IMR-90 (cell line): ENCODE data around the gene AUTS2. TPM values are rescaled to one million over a fixed set of nuclear protein-coding genes. Genes with fewer than 3 reads are reported as not detected.

Experiments
- ATAC-seq: fragments of 200-7000 bp; cut with Tn5 transposase; 2 replicates; pipeline ENCODE4 v1.9.1; 2020; ENCODE audit warnings: low read depth, mild to moderate bottlenecking, moderate library complexity
- BruUV-seq: library from RNA; stranded (reverse); fragments of 400-500 nt; replicated peaks from 2 replicates; lab custom pipeline; 2021; lab: Mats Ljungman, UMichigan
- CTCF ChIA-PET: fragments of 300-600 bp; formaldehyde crosslinking; extraction: SDS; loops from one replicate; lab custom pipeline; 2021; ENCODE audit warnings: antibody characterized with exemption; lab: Yijun Ruan, JAX
- POLR2A ChIA-PET: fragments of 300-600 bp; sonication (Branson Sonifier 250); formaldehyde crosslinking; loops from one replicate; lab custom pipeline; 2022; ENCODE audit warnings: antibody characterized with exemption; ENCODE audit not compliant: unreplicated experiment; lab: Charles Lee
- DNase-seq: peaks from one replicate; pipeline ENCODE4 v3.0.0; 2013
- H2AFZ ChIP-seq: replicated peaks from 2 replicates; pipeline ENCODE3; 2013; ENCODE audit warnings: low read length, mild to moderate bottlenecking; ENCODE audit not compliant: poor library complexity
- H2AK5ac ChIP-seq: 2 replicates; pipeline ENCODE4 v1.6.1; 2013; ENCODE audit warnings: low read depth, low read length, inconsistent platforms
- H2AK9ac ChIP-seq: replicated peaks from 2 replicates; pipeline ENCODE3; 2013; ENCODE audit warnings: mild to moderate bottlenecking, low read depth, low read length, moderate library complexity; ENCODE audit not compliant: poor library complexity
- H2BK120ac ChIP-seq: 2 replicates; pipeline ENCODE4 v1.6.1; 2013; ENCODE audit warnings: low read depth, low read length, inconsistent platforms
- H2BK15ac ChIP-seq: 3 replicates; pipeline ENCODE4 v1.6.1; 2013; ENCODE audit warnings: low read depth, low read length, inconsistent platforms
- H2BK20ac ChIP-seq: 2 replicates; pipeline ENCODE4 v1.6.1; 2013; ENCODE audit warnings: low read depth, mild to moderate bottlenecking, inconsistent platforms, low read length, moderate library complexity
- H2BK5ac ChIP-seq: 2 replicates; pipeline ENCODE4 v1.6.1; 2013; ENCODE audit warnings: mild to moderate bottlenecking, low read depth, low read length, inconsistent platforms; ENCODE audit not compliant: poor library complexity, severe bottlenecking
- H3K14ac ChIP-seq: replicated peaks from 2 replicates; pipeline ENCODE4 v1.6.1; 2013; ENCODE audit warnings: low read depth, low read length, inconsistent platforms
- H3K18ac ChIP-seq: 2 replicates; pipeline ENCODE4 v1.6.1; 2013; ENCODE audit warnings: low read depth, low read length, control low read depth
- H3K23ac ChIP-seq: 2 replicates; pipeline ENCODE4 v1.6.1; 2013; ENCODE audit warnings: low read depth, low read length, inconsistent platforms
- H3K27ac ChIP-seq: 2 replicates; pipeline ENCODE4 v1.5.1; 2013; ENCODE audit warnings: mild to moderate bottlenecking, control low read depth, low read length; ENCODE audit not compliant: insufficient read depth
- H3K27me3 ChIP-seq: 2 replicates; pipeline ENCODE4 v1.6.1; 2013; ENCODE audit warnings: low read length; ENCODE audit not compliant: control insufficient read depth, insufficient read depth
- H3K36me3 ChIP-seq: 2 replicates; pipeline ENCODE4 v1.6.1; 2013; ENCODE audit warnings: low read length, mixed read lengths; ENCODE audit not compliant: control insufficient read depth, insufficient read depth
- H3K4ac ChIP-seq: 2 replicates; pipeline ENCODE4 v1.6.1; 2013; ENCODE audit warnings: low read depth, low read length, inconsistent platforms
- H3K4me1 ChIP-seq: 2 replicates; pipeline ENCODE4 v1.6.1; 2013; ENCODE audit warnings: low read length, mixed read lengths; ENCODE audit not compliant: control insufficient read depth, insufficient read depth
- H3K4me2 ChIP-seq: 2 replicates; pipeline ENCODE4 v1.6.1; 2013; ENCODE audit warnings: low read depth, mild to moderate bottlenecking, control low read depth, low read length, moderate library complexity
- H3K4me3 ChIP-seq: 2 replicates; pipeline ENCODE4 v1.5.1; 2013; ENCODE audit warnings: low read depth, mild to moderate bottlenecking, control low read depth, low read length, moderate library complexity; ENCODE audit not compliant: insufficient read depth
- H3K56ac ChIP-seq: 2 replicates; pipeline ENCODE4 v1.6.1; 2013; ENCODE audit warnings: low read length, inconsistent platforms; ENCODE audit not compliant: insufficient read depth; ENCODE audit errors: extremely low read depth
- H3K79me1 ChIP-seq, 2 experiments: 2 replicates each; pipeline ENCODE4 v1.6.1; 2013; ENCODE audit warnings: low read length in 2 of 2, inconsistent platforms in 1 of 2, low read depth in 1 of 2
- H3K9ac ChIP-seq: 2 replicates; pipeline ENCODE4 v1.6.1; 2013; ENCODE audit warnings: low read depth, low read length, control low read depth
- H3K9me1 ChIP-seq: 2 replicates; pipeline ENCODE4 v1.6.1; 2013; ENCODE audit warnings: low read length, inconsistent platforms; ENCODE audit not compliant: insufficient read depth
- H3K9me3 ChIP-seq: 2 replicates; pipeline ENCODE4 v1.6.1; 2013; ENCODE audit warnings: low read length; ENCODE audit not compliant: control insufficient read depth, insufficient read depth
- H4K20me1 ChIP-seq: 2 replicates; pipeline ENCODE4 v1.6.1; 2013; ENCODE audit warnings: low read length, inconsistent platforms; ENCODE audit not compliant: insufficient read depth
- H4K5ac ChIP-seq: 2 replicates; pipeline ENCODE4 v1.6.1; 2013; ENCODE audit warnings: mild to moderate bottlenecking, low read depth, low read length, control low read depth
- H4K8ac ChIP-seq, 2 experiments: 2 replicates each; pipeline ENCODE4 v1.6.1; 2013; ENCODE audit warnings: low read depth in 2 of 2, low read length in 2 of 2, control low read depth in 1 of 2, inconsistent platforms in 1 of 2
- H4K91ac ChIP-seq: 2 replicates; pipeline ENCODE4 v1.6.1; 2013; ENCODE audit warnings: low read depth, low read length, inconsistent platforms; ENCODE audit not compliant: insufficient read depth
- BHLHE40 ChIP-seq: fragments of 150-350 bp; IDR thresholded peaks from 2 replicates; pipeline ENCODE4 v1.6.1; 2016; ENCODE audit warnings: mild to moderate bottlenecking, low read depth, low read length
- FOS ChIP-seq: fragments of 150-350 bp; IDR thresholded peaks from 2 replicates; pipeline ENCODE4 v1.6.1; 2016; ENCODE audit warnings: low read depth, low read length
- MAZ ChIP-seq: IDR thresholded peaks from 2 replicates; pipeline ENCODE4 v1.6.1; 2012; ENCODE audit warnings: low read depth, mild to moderate bottlenecking, low read length, improper control_type of control experiment, moderate library complexity, borderline replicate concordance
- NFE2L2 ChIP-seq: fragments of 150-350 bp; IDR thresholded peaks from 2 replicates; pipeline ENCODE4 v1.6.1; 2016; ENCODE audit warnings: low read depth, mild to moderate bottlenecking, low read length
- WGBS, 2 experiments: methylation state at CpG; one replicate each; pipeline versions ENCODE4 v1.1.5 to v1.1.7; 2013; ENCODE audit warnings: missing lambda C conversion rate in 2 of 2; ENCODE audit not compliant: insufficient read length in 1 of 2; ENCODE audit errors: extremely low coverage in 2 of 2; 5-methylcytosine and 5-hydroxymethylcytosine counted together
- dilution Hi-C: fragments of 300-500 bp; cut with HindIII; formaldehyde crosslinking; loops from one replicate; pipeline ENCODE4 v1.14.3; 2018; ENCODE audit warnings: low sequenced_read_pairs; ENCODE audit not compliant: unreplicated experiment
- in situ Hi-C: fragments of 300-500 bp; cut with MboI; formaldehyde crosslinking; loops from 3 replicates; pipeline ENCODE4 v1.14.3; 2019; ENCODE audit warnings: low sequenced_read_pairs, inconsistent platforms, mixed read lengths
- intact Hi-C: fragments of 100-400 bp; cut with micrococcal nuclease; formaldehyde crosslinking; loops from 2 replicates; pipeline ENCODE4 v1.10.0; 2022
- polyA plus RNA-seq, 3 experiments: library from polyadenylated mRNA; depleted of rRNA; stranded (reverse); fragments of >200 nt; gene quantifications; 2 replicates each; pipeline ENCODE4 v1.2.3, GENCODE V29; 2012; ENCODE audit warnings: low replicate concordance in 1 of 3
- total RNA-seq: library from RNA; depleted of rRNA; stranded (reverse); fragments of >200 nt; gene quantifications from 2 replicates; pipeline ENCODE4 v1.2.3, GENCODE V29; 2012

Gene AUTS2
- total and polyA plus RNA-seq, 2 of the 4 experiments (the other 2 are of a cell fraction) = 0.90 to 3.0 TPM

DNA sequence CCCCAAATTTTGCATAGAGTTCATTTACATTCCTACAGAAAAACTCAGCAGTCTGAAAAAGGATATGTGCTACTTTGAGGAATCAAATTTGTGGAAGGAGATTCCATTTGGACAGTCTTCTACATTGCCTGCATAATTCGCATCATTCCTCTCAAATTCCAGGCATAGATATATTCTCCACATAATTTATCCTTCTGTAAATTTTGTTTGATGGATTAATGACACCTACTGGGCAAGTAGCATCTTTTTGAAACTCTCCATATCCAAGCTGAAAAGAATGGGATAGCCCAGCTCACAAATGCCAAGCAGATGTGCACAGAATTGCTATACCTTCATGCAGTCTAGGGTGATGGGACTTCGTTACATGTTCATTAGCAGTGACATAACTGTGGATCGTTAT lies 515.3 kb downstream of the AUTS2 start:
- H3K9ac ChIP-seq = no peak overlapping the region
- intact Hi-C loops = no loop called here
- no peak overlapping the region for H3K23ac ChIP-seq
- WGBS, 2 experiments = no CpG with 5 or more reads among the region's 3 CpGs
- no peak overlapping the region for H4K5ac ChIP-seq
- no peak overlapping the region for H2BK20ac ChIP-seq
- H3K4me2 ChIP-seq = no peak overlapping the region
- dilution Hi-C loops = no loop called here
- H3K9me1 ChIP-seq = no peaks in the 10 kb centered on the region
- no peaks in the 10 kb centered on the region for H3K79me1 ChIP-seq
- no peak overlapping the region for H2BK15ac ChIP-seq
- H3K4ac ChIP-seq = no peak overlapping the region
- in situ Hi-C loops = no loop called here
- H2AK5ac ChIP-seq = no peak overlapping the region
- no peak for DNase-seq
- H2AK9ac ChIP-seq = no peak overlapping the region
- no peaks in the 10 kb centered on the region for H4K20me1 ChIP-seq
- ATAC-seq = no peak
- no TSS peak for BruUV-seq
- H3K36me3 ChIP-seq = no peaks in the 10 kb centered on the region
- H2BK120ac ChIP-seq = no peak overlapping the region
- no peak overlapping the region for H3K56ac ChIP-seq
- no peak overlapping the region for H2AFZ ChIP-seq
- no peaks in the 10 kb centered on the region for H3K27me3 ChIP-seq
- no peak overlapping the region for H3K18ac ChIP-seq
- no peak overlapping the region for H3K27ac ChIP-seq
- H4K91ac ChIP-seq = no peak overlapping the region
- H3K4me1 ChIP-seq = no peaks in the 10 kb centered on the region
- CTCF ChIA-PET = interaction anchor here (0.8 kb wide), 1 partner anchor 9 kb away, joined by 3 read pairs; no protein-coding TSS in a partner anchor
- H2BK5ac ChIP-seq = no peak overlapping the region
- no peak overlapping the region for H3K14ac ChIP-seq
- TF ChIP-seq MAZ = no peak
- no peak for TF ChIP-seq NFE2L2
- TF ChIP-seq FOS = no peak
- TF ChIP-seq BHLHE40 = no peak
- peaks cover 2% of the 10 kb centered on the region; the same call in 1 of the 2 replicates for H3K9me3 ChIP-seq
- no peak overlapping the region for H4K8ac ChIP-seq
- no peak overlapping the region for H3K4me3 ChIP-seq
- POLR2A ChIA-PET = no interaction called here
